Endodermal cell (in vitro differentiated cells): ENCODE results near the gene CACNA2D4. TPM values are rescaled to one million over a fixed set of nuclear protein-coding genes. Genes with fewer than 3 reads are reported as not detected.
A peak's percentile ranks its signal among the peaks of the same experiment; 100 is the strongest.

Experiments
- DNase-seq: peaks from one replicate; pipeline ENCODE4 v3.0.0-alpha.2; 2017
- H3K27ac ChIP-seq: 2 replicates; pipeline ENCODE4 v1.5.1; 2013; ENCODE audit warnings: mild to moderate bottlenecking, low read depth, low read length, moderate library complexity
- H3K27me3 ChIP-seq: 2 replicates; pipeline ENCODE4 v1.6.1; 2013; ENCODE audit warnings: mild to moderate bottlenecking, low read length, moderate library complexity; ENCODE audit not compliant: insufficient read depth, control insufficient read depth, poor library complexity, severe bottlenecking
- H3K36me3 ChIP-seq: 2 replicates; pipeline ENCODE4 v1.7.0; 2013; ENCODE audit warnings: mild to moderate bottlenecking, low read length, moderate library complexity; ENCODE audit not compliant: control insufficient read depth, insufficient read depth
- H3K4me1 ChIP-seq: one replicate; pipeline ENCODE4 v1.7.0; 2013; ENCODE audit warnings: low read length; ENCODE audit not compliant: control insufficient read depth, insufficient read depth
- H3K4me3 ChIP-seq: 2 replicates; pipeline ENCODE4 v1.5.1; 2013; ENCODE audit warnings: mild to moderate bottlenecking, low read length, moderate library complexity
- H3K9ac ChIP-seq: 2 replicates; pipeline ENCODE4 v1.6.1; 2013; ENCODE audit warnings: mild to moderate bottlenecking, low read length, moderate library complexity; ENCODE audit not compliant: poor library complexity, severe bottlenecking; ENCODE audit errors: extremely low read depth
- H3K9me3 ChIP-seq: 2 replicates; pipeline ENCODE4 v1.6.1; 2013; ENCODE audit warnings: mild to moderate bottlenecking, low read length, moderate library complexity; ENCODE audit not compliant: control insufficient read depth
- H3K27ac Mint-ChIP-seq: 2 replicates; pipeline ENCODE4 v1.8.0; 2020; ENCODE audit warnings: mixed read lengths
- H3K27me3 Mint-ChIP-seq: 2 replicates; pipeline ENCODE4 v1.8.0; 2021; ENCODE audit warnings: mild to moderate bottlenecking, mixed read lengths; ENCODE audit not compliant: insufficient read depth
- H3K36me3 Mint-ChIP-seq: 2 replicates; pipeline ENCODE4 v1.8.0; 2020; ENCODE audit warnings: low read depth, mixed read lengths
- H3K4me1 Mint-ChIP-seq: 2 replicates; pipeline ENCODE4 v1.8.0; 2020; ENCODE audit warnings: mixed read lengths
- H3K4me3 Mint-ChIP-seq: 2 replicates; pipeline ENCODE4 v1.8.0; 2020; ENCODE audit warnings: mild to moderate bottlenecking, moderate library complexity, mixed read lengths
- H3K9me3 Mint-ChIP-seq: 2 replicates; pipeline ENCODE4 v1.8.0; 2020; ENCODE audit warnings: mild to moderate bottlenecking, mixed read lengths
- CTCF ChIP-seq: fragments of 200-600 bp; sonication (generic); conservative IDR thresholded peaks from 2 replicates; pipeline ENCODE4 v1.5.0; 2021; ENCODE audit warnings: antibody characterized with exemption, mild to moderate bottlenecking
- WGBS, 2 experiments: methylation state at CpG; one replicate each; pipeline versions ENCODE4 v1.1.5 to v1.1.7; 2013; ENCODE audit warnings: missing lambda C conversion rate in 2 of 2, mixed read lengths in 1 of 2; ENCODE audit not compliant: insufficient coverage in 1 of 2, insufficient read length in 1 of 2; 5-methylcytosine and 5-hydroxymethylcytosine counted together
- total RNA-seq, 2 donors: library from RNA; stranded (reverse); fragmentation: NEBNext Ultra II Directional in 1 of 2; extraction: Animal tissue kit (Norgen Biotek cat#: 25700) in 1 of 2; gene quantifications; 2 replicates in 1 of 2; 3 replicates in 1 of 2; pipeline ENCODE4 v1.2.1, GENCODE V29; 2021

CACNA2D4 gene
- total RNA-seq, 2 donors from 2014 or later, result 4.3 to 5.7 TPM

- no peaks in the 10 kb centered on the region for H3K27me3 ChIP-seq
- no peaks in the 10 kb centered on the region for H3K36me3 Mint-ChIP-seq
- TF ChIP-seq CTCF, result no peak
- no peaks in the 10 kb centered on the region for H3K9me3 ChIP-seq
- H3K27me3 Mint-ChIP-seq, result no peaks in the 10 kb centered on the region
- no peak overlapping the region for H3K4me3 ChIP-seq
- H3K36me3 ChIP-seq, result no peaks in the 10 kb centered on the region
- DNase-seq, result peak; percentile 20
- H3K4me1 Mint-ChIP-seq, result peaks cover 15% of the 10 kb centered on the region
- H3K27ac ChIP-seq, result no peak overlapping the region
- no peak overlapping the region for H3K27ac Mint-ChIP-seq
- H3K9me3 Mint-ChIP-seq, result no peaks in the 10 kb centered on the region
- no peak overlapping the region for H3K4me3 Mint-ChIP-seq
- H3K4me1 ChIP-seq, result no peaks in the 10 kb centered on the region
- H3K9ac ChIP-seq, result no peak overlapping the region
- WGBS, 2 experiments, result 83 to 89% methylated on average over 6 of the region's 6 CpGs
These were observed 69.7 kb downstream of the CACNA2D4 start for GRCh38 chr12:1848745-1849144.

- Mint-ChIP-seq H3K9me3 (no peaks in the 10 kb centered on the region), H3K36me3 (no peaks in the 10 kb centered on the region), H3K4me1 (peaks cover 15% of the 10 kb centered on the region), H3K27ac (no peak overlapping the region), H3K27me3 (peaks cover 1% of the 10 kb centered on the region), H3K4me3 (no peak overlapping the region)
- 85 to 86% methylated on average over 6 to 9 of the region's 10 CpGs for WGBS, 2 experiments
- Histone ChIP-seq H3K27me3 (no peaks in the 10 kb centered on the region), H3K36me3 (no peaks in the 10 kb centered on the region), H3K4me3 (no peak overlapping the region), H3K9ac (no peak overlapping the region), H3K4me1 (no peaks in the 10 kb centered on the region), H3K27ac (no peak overlapping the region), H3K9me3 (no peaks in the 10 kb centered on the region)
- TF ChIP-seq CTCF, result no peak
- peak; percentile 42 for DNase-seq
These were observed 70.3 kb downstream of the CACNA2D4 start for GRCh38 chr12:1848146-1848545.

- Histone ChIP-seq H3K4me3 (no peak overlapping the region), H3K4me1 (no peaks in the 10 kb centered on the region), H3K27me3 (no peaks in the 10 kb centered on the region), H3K27ac (no peak overlapping the region), H3K36me3 (no peaks in the 10 kb centered on the region), H3K9ac (no peak overlapping the region), H3K9me3 (no peaks in the 10 kb centered on the region)
- DNase-seq, result peak; percentile 38
- H3K36me3 Mint-ChIP-seq, result no peaks in the 10 kb centered on the region
- peaks cover 1% of the 10 kb centered on the region for H3K27me3 Mint-ChIP-seq
- H3K9me3 Mint-ChIP-seq, result no peaks in the 10 kb centered on the region
- no peak for TF ChIP-seq CTCF
- H3K27ac Mint-ChIP-seq, result no peak overlapping the region
- no peak overlapping the region for H3K4me3 Mint-ChIP-seq
- 76 to 100% methylated on average over 1 to 4 of the region's 4 CpGs for WGBS, 2 experiments
- H3K4me1 Mint-ChIP-seq, result peaks cover 18% of the 10 kb centered on the region
These were observed 71.0 kb downstream of the CACNA2D4 start for GRCh38 chr12:1847411-1847810.
